ENCODE results near the gene CEACAM6.

CEACAM6 gene

GRCh38 chr19:41711376-41712261 is 43.7 kb upstream of the CEACAM6 start:
- no peak for DNase-seq (ENCODE audit: low read depth)
- TF ChIP-seq, protein P1, sequence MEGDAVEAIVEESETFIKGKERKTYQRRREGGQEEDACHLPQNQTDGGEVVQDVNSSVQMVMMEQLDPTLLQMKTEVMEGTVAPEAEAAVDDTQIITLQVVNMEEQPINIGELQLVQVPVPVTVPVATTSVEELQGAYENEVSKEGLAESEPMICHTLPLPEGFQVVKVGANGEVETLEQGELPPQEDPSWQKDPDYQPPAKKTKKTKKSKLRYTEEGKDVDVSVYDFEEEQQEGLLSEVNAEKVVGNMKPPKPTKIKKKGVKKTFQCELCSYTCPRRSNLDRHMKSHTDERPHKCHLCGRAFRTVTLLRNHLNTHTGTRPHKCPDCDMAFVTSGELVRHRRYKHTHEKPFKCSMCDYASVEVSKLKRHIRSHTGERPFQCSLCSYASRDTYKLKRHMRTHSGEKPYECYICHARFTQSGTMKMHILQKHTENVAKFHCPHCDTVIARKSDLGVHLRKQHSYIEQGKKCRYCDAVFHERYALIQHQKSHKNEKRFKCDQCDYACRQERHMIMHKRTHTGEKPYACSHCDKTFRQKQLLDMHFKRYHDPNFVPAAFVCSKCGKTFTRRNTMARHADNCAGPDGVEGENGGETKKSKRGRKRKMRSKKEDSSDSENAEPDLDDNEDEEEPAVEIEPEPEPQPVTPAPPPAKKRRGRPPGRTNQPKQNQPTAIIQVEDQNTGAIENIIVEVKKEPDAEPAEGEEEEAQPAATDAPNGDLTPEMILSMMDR (IDR thresholded peaks at IDR 0.05; ENCODE audit: low read depth, low read length, missing control alignments): no peak
- no peak overlapping the region for H3K4me3 ChIP-seq (ENCODE audit: low read depth, low read length)

- DNase-seq (ENCODE audit: low read depth): no peak
- no peak overlapping the region for H3K4me3 ChIP-seq (ENCODE audit: low read depth, low read length)
- TF ChIP-seq, protein P1 (IDR thresholded peaks at IDR 0.05; ENCODE audit: low read depth, low read length, missing control alignments): no peak
Observed at GRCh38 chr19:41714598-41714997, 40.7 kb upstream of the CEACAM6 start.

GRCh38 chr19:41718761-41719160 is 36.6 kb upstream of the CEACAM6 start:
- DNase-seq (ENCODE audit: low read depth): no peak
- H3K4me3 ChIP-seq (ENCODE audit: low read depth, low read length): no peak overlapping the region
- TF ChIP-seq, protein P1 (IDR thresholded peaks at IDR 0.05; ENCODE audit: low read depth, low read length, missing control alignments): no peak

DNA sequence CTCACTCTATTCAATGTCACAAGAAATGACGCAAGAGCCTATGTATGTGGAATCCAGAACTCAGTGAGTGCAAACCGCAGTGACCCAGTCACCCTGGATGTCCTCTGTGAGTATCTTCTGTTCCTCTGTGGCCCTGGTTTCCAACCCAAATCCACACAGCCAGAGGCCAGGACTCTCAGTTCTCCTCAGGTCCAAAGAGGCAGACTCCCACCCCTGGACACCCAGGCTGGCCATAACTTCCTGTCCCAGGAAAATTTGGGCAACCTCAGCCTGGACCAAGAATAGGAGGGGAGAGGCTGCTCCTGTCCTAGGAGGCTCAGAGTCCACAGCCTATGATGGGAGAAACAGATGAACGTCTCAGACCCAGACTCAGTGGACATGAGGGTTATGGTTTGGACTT is 35.2 kb upstream of the CEACAM6 start:
- TF ChIP-seq, protein P1 (IDR thresholded peaks at IDR 0.05; ENCODE audit: low read depth, low read length, missing control alignments): no peak
- H3K4me3 ChIP-seq (ENCODE audit: low read depth, low read length): no peak overlapping the region
- DNase-seq (ENCODE audit: low read depth): no peak

DNA sequence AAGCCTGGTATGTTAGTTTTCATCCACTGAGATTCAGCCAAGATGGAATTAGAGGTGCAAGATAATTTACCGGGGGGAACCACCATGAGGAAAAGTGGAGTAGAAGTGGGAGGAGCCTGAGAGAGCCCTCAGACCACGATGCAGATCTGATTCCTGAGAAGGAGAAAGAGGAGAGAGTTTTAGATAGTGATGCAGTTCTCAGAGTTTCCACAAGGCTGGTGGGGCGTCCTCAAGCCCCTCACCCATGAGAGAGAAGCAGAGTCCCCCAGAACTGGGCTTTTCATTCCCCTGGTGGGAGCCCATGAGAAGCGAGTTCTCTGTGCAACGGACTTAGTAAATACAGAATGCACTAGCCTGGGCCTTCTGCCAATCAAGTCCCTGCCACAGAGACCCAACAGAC is 28.8 kb upstream of the CEACAM6 start:
- DNase-seq (ENCODE audit: low read depth): no peak
- H3K4me3 ChIP-seq (ENCODE audit: low read depth, low read length): no peak overlapping the region
- TF ChIP-seq, protein P1 (IDR thresholded peaks at IDR 0.05; ENCODE audit: low read depth, low read length, missing control alignments): no peak

- TF ChIP-seq, protein P1 (IDR thresholded peaks at IDR 0.05; ENCODE audit: low read depth, low read length, missing control alignments): no peak
- DNase-seq (ENCODE audit: low read depth): no peak
- H3K4me3 ChIP-seq (ENCODE audit: low read depth, low read length): no peak overlapping the region
Observed at GRCh38 chr19:41734156-41734555, 21.2 kb upstream of the CEACAM6 start.

DNA sequence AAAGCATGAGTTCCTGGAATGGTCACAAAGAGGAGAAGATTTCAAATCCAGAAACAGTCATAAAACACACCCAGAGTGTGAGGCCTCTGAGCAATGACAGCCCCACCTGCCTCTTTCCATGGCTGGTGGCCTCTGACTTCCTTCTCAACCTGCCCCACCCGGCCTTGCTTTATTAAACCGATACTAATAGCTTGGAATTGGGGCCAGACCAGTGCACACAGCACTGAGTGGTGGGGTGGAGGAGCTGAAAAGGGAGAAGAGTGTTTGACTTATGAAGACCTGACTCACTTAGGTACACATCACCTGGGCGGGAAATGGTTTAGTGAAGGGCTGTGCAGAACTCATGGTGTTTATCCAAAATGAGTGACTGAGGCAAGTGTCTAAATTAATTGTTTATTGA is 20.7 kb upstream of the CEACAM6 start:
- DNase-seq (ENCODE audit: low read depth): no peak
- H3K4me3 ChIP-seq (ENCODE audit: low read depth, low read length): no peak overlapping the region
- TF ChIP-seq, protein P1 (IDR thresholded peaks at IDR 0.05; ENCODE audit: low read depth, low read length, missing control alignments): no peak
